HepG2 (cell line): ENCODE data around the gene HELZ2. TPM values are rescaled to one million over a fixed set of nuclear protein-coding genes. Genes with fewer than 3 reads are reported as not detected.

Experiments used
- ATAC-seq: fragments of 200-7000 bp; cut with Tn5 transposase; 3 replicates; pipeline ENCODE4 v1.9.1; 2020; ENCODE audit warnings: mild to moderate bottlenecking, moderate library complexity
- BruUV-seq: library from RNA; stranded (reverse); fragments of 400-500 nt; replicated peaks from 2 replicates; lab custom pipeline; 2021; lab: Mats Ljungman, UMichigan
- CTCF ChIA-PET: fragments of 300-600 bp; formaldehyde crosslinking; extraction: SDS; loops from one replicate; lab custom pipeline; 2021; ENCODE audit warnings: low total read pairs, inconsistent platforms, low intra/inter-chr PET ratio; lab: Yijun Ruan, JAX
- POLR2A ChIA-PET: fragments of 350-600 bp; sonication (Branson Sonifier 250); formaldehyde crosslinking; loops from one replicate; lab custom pipeline; 2020; ENCODE audit warnings: antibody characterized with exemption, inconsistent platforms; lab: Yijun Ruan, JAX
- DNase-seq: peaks from one replicate; pipeline ENCODE4 v3.0.0-alpha.2; 2015; ENCODE audit warnings: low spot score
- FAIRE-seq: peaks from 3 replicates; lab custom pipeline; 2011; peaks lifted over from hg19 to GRCh38; lab: Jason Lieb, UNC
- H2AFZ ChIP-seq: one replicate; pipeline ENCODE4 v1.6.1; 2011; ENCODE audit warnings: low read length, inconsistent platforms
- H3K27ac ChIP-seq: fragments of 300-600 bp; 3 replicates; pipeline ENCODE4 v1.8.0; 2011; ENCODE audit warnings: mixed run types, mild to moderate bottlenecking, mixed read lengths, low read length, inconsistent platforms; ENCODE audit not compliant: insufficient read depth; ENCODE audit errors: extremely low read length
- H3K27me3 ChIP-seq, 2 experiments: fragments of 200-600 bp in 1 of 2; 2 replicates in 1 of 2; 3 replicates in 1 of 2; pipeline versions ENCODE4 v1.6.0 to v1.8.0; 2011; ENCODE audit warnings: low read length in 2 of 2, mild to moderate bottlenecking in 2 of 2, moderate library complexity in 2 of 2, inconsistent platforms in 1 of 2; ENCODE audit not compliant: insufficient read depth in 2 of 2, control insufficient read depth in 1 of 2
- H3K36me3 ChIP-seq, 2 experiments: fragments of 200-600 bp in 1 of 2; replicated peaks in 1 of 2; 2 replicates in 1 of 2; 3 replicates in 1 of 2; pipeline versions ENCODE4 v1.5.1 to v1.8.0; 2011; ENCODE audit warnings: low read length in 2 of 2, inconsistent platforms in 1 of 2; ENCODE audit not compliant: insufficient read depth in 2 of 2, control insufficient read depth in 1 of 2
- H3K4me1 ChIP-seq: 2 replicates; pipeline ENCODE4 v1.5.1; 2012; ENCODE audit warnings: low read length, inconsistent platforms; ENCODE audit not compliant: insufficient read depth
- H3K4me2 ChIP-seq: 2 replicates; pipeline ENCODE4 v1.6.0; 2011; ENCODE audit warnings: low read depth, low read length, inconsistent platforms
- H3K4me3 ChIP-seq, 3 experiments: fragments of 200-600 bp in 1 of 3; sonication (generic), shearing (Covaris generic) in 1 of 3; replicated peaks in 1 of 3; 2 replicates each; pipeline ENCODE4 v1.5.1; 2011 to 2016; ENCODE audit warnings: low read length in 3 of 3, inconsistent platforms in 2 of 3, low read depth in 2 of 3, mild to moderate bottlenecking in 2 of 3, control low read depth in 1 of 3, mixed read lengths in 1 of 3; ENCODE audit not compliant: insufficient read depth in 1 of 3
- H3K79me2 ChIP-seq: one replicate; pipeline ENCODE4 v1.6.1; 2011; ENCODE audit warnings: low read length, inconsistent platforms; ENCODE audit not compliant: insufficient read depth
- H3K9ac ChIP-seq: 2 replicates; pipeline ENCODE4 v1.6.0; 2011; ENCODE audit warnings: mild to moderate bottlenecking, low read depth, low read length, inconsistent platforms; ENCODE audit not compliant: insufficient read depth
- H3K9me3 ChIP-seq: 2 replicates; pipeline ENCODE4 v1.5.1; 2012; ENCODE audit warnings: mild to moderate bottlenecking, low read length
- H4K20me1 ChIP-seq: 2 replicates; pipeline ENCODE4 v1.6.0; 2011; ENCODE audit warnings: inconsistent platforms, mild to moderate bottlenecking, low read length, moderate library complexity; ENCODE audit not compliant: insufficient read depth
- ELF3 ChIP-seq: IDR thresholded peaks from 2 replicates; pipeline ENCODE4 v1.6.1; 2016; ENCODE audit warnings: missing genetic modification reagents, missing compliant biosample characterization
- GPN1 ChIP-seq: sonication (generic); formaldehyde crosslinking; IDR thresholded peaks from 2 replicates; pipeline ENCODE4 v1.5.1; 2020; ENCODE audit warnings: missing genetic modification reagents, borderline replicate concordance
- HOXA3 ChIP-seq: sonication (generic); formaldehyde crosslinking; IDR thresholded peaks from 2 replicates; pipeline ENCODE4 v1.5.0; 2020; ENCODE audit warnings: missing genetic modification reagents
- KDM5B ChIP-seq: sonication (generic); formaldehyde crosslinking; IDR thresholded peaks from 2 replicates; pipeline ENCODE4 v1.4.0; 2020; ENCODE audit warnings: missing genetic modification reagents, mild to moderate bottlenecking, borderline replicate concordance
- MLX ChIP-seq: IDR thresholded peaks from 2 replicates; pipeline ENCODE4 v1.6.1; 2016
- MXI1 ChIP-seq: IDR thresholded peaks from 3 replicates; pipeline ENCODE4 v1.6.1; 2012; ENCODE audit warnings: low read depth, low read length, inconsistent platforms, borderline replicate concordance
- NFKB2 ChIP-seq: sonication (generic); formaldehyde crosslinking; IDR thresholded peaks from 2 replicates; pipeline ENCODE4 v1.4.0; 2020; ENCODE audit warnings: missing genetic modification reagents, borderline replicate concordance
- SMAD9 ChIP-seq: sonication (generic); formaldehyde crosslinking; IDR thresholded peaks from 2 replicates; pipeline ENCODE4 v1.5.1; 2020; ENCODE audit warnings: mild to moderate bottlenecking, missing genetic modification reagents
- ZFP91 ChIP-seq: sonication (generic); formaldehyde crosslinking; IDR thresholded peaks from 2 replicates; pipeline ENCODE4 v1.9.0; 2022; ENCODE audit warnings: missing genetic modification reagents, mild to moderate bottlenecking, borderline replicate concordance
- ZNF839 ChIP-seq: sonication (generic); formaldehyde crosslinking; IDR thresholded peaks from 2 replicates; pipeline ENCODE4 v1.4.0; 2020; ENCODE audit warnings: missing genetic modification reagents, mild to moderate bottlenecking, borderline replicate concordance
- ZNF883 ChIP-seq: sonication (generic); formaldehyde crosslinking; IDR thresholded peaks from 2 replicates; pipeline ENCODE4 v1.5.1; 2020; ENCODE audit warnings: mild to moderate bottlenecking, missing genetic modification reagents; ENCODE audit errors: not compliant biosample characterization
- WGBS: methylation state at CpG from one replicate; pipeline ENCODE4 v1.1.6; 2017; ENCODE audit warnings: low lambda C conversion rate; 5-methylcytosine and 5-hydroxymethylcytosine counted together
- in situ Hi-C: cut with HindIII; loops from 2 replicates; pipeline ENCODE4 v1.10.0; 2017; ENCODE audit warnings: low pct_unique_long_range_greater_than_20kb; ENCODE audit not compliant: extremely low pct_ligation_motif_present
- intact Hi-C: fragments of 100-400 bp; cut with micrococcal nuclease; formaldehyde crosslinking; loops from one replicate; pipeline ENCODE4 v1.10.0; 2022; ENCODE audit not compliant: unreplicated experiment
- polyA plus RNA-seq, 8 experiments: library from polyadenylated mRNA; depleted of rRNA in 3 of 8; stranded (reverse) in 7 of 8; unstranded in 1 of 8; fragments of >200 nt; fragmentation: Illumina TruSeq in 4 of 8; extraction: Trizol in 4 of 8; gene quantifications; 2 replicates each; pipeline versions ENCODE4 v1.2.1 to v1.2.3, GENCODE V29; 2011 to 2016; ENCODE audit warnings: low read depth in 4 of 8, missing spikeins in 1 of 8, mixed read lengths in 1 of 8; ENCODE audit not compliant: insufficient read depth in 1 of 8
- total RNA-seq, 5 experiments: library from RNA; depleted of rRNA; stranded (reverse); fragments of >200 nt; fragmentation: Illumina TruSeq; extraction: Trizol; gene quantifications; 2 replicates each; pipeline ENCODE4 v1.2.3, GENCODE V29; 2016; ENCODE audit warnings: low read depth in 1 of 5
- TF ChIP-seq, protein P1 (sequence below): sonication (generic); formaldehyde crosslinking; IDR thresholded peaks from 2 replicates; pipeline ENCODE4 v1.4.0; 2020; ENCODE audit warnings: missing genetic modification reagents

HELZ2 gene
- total and polyA plus RNA-seq, 2 of the 13 experiments (the other 11 are each of a cell fraction or from before 2014, with no cell fraction given), result 9.6 to 10.1 TPM

- peak; percentile 49; the same call in 1 of the 2 replicates for TF ChIP-seq ZFP91 (CRISPR knock-in tag)
- peak; percentile 24 for TF ChIP-seq ZNF883
- TF ChIP-seq MLX (CRISPR knock-in tag), result no peak
- TF ChIP-seq NFKB2, result peak; percentile 61; the same call in 1 of the 2 replicates
Observed at GRCh38 chr20:63554361-63555278, 19.4 kb downstream of the HELZ2 start (continued).

GRCh38 chr20:63553933-63554290 is 20.1 kb downstream of the HELZ2 start, which contains the start of gene FNDC11:
FNDC11 (plus strand) TSS chr20:63554159; CDS start chr20:63555664, 1,505 bp downstream.
- no peak for DNase-seq
- no peak within 1 kb of the TSS for H3K27ac ChIP-seq
- H3K4me3 ChIP-seq, result peak within 1 kb of the TSS in 2 of 3 experiments; percentile 32 to 65; a peak in 3 of 6 replicates
- intact Hi-C loops (no loop called here), in situ Hi-C loops (no loop called here)
- no peak for ATAC-seq
- no peak within 1 kb of the TSS for H2AFZ ChIP-seq
- H3K9ac ChIP-seq, result no peak within 1 kb of the TSS
- H3K79me2 ChIP-seq, result no peaks in the 10 kb centered on the region
- no peaks in the 10 kb centered on the region for H3K9me3 ChIP-seq
- H3K4me1 ChIP-seq, result peaks cover 33% of the 10 kb centered on the region
- H4K20me1 ChIP-seq, result no peaks in the 10 kb centered on the region
- no peak for FAIRE-seq
- H3K36me3 ChIP-seq, result no peaks in the 10 kb centered on the region
- H3K27me3 ChIP-seq, result peaks cover 12 to 32% of the 10 kb centered on the region in 2 experiments; a peak in 4 of 5 replicates
- CTCF ChIA-PET, result no interaction called here
- BruUV-seq, result no TSS peak
- POLR2A ChIA-PET, result interaction anchor here (1.2 to 1.9 kb wide), 3 partner anchors 11 to 20 kb away, joined by 3 to 5 read pairs (median 5); partner anchors contain the start of gene HELZ2
- 43% methylated on average over 32 of the region's 34 CpGs for WGBS
- H3K4me2 ChIP-seq, result peak within 1 kb of the TSS; percentile 38
- TF ChIP-seq KDM5B (CRISPR knock-in tag) (no peak), SMAD9 (CRISPR knock-in tag) (no peak), ELF3 (no peak), HOXA3 (peak; percentile 8; the same call in 1 of the 2 replicates), GPN1 (CRISPR knock-in tag) (no peak), ZNF839 (CRISPR knock-in tag) (no peak), MXI1 (no peak)
- TF ChIP-seq, protein P1, sequence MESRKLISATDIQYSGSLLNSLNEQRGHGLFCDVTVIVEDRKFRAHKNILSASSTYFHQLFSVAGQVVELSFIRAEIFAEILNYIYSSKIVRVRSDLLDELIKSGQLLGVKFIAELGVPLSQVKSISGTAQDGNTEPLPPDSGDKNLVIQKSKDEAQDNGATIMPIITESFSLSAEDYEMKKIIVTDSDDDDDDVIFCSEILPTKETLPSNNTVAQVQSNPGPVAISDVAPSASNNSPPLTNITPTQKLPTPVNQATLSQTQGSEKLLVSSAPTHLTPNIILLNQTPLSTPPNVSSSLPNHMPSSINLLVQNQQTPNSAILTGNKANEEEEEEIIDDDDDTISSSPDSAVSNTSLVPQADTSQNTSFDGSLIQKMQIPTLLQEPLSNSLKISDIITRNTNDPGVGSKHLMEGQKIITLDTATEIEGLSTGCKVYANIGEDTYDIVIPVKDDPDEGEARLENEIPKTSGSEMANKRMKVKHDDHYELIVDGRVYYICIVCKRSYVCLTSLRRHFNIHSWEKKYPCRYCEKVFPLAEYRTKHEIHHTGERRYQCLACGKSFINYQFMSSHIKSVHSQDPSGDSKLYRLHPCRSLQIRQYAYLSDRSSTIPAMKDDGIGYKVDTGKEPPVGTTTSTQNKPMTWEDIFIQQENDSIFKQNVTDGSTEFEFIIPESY, result 0 out of 2 replicates have a peak, but pooled peaks have one; percentile 24
